ENCODE results near the gene HESX1.

HESX1 gene

DNA sequence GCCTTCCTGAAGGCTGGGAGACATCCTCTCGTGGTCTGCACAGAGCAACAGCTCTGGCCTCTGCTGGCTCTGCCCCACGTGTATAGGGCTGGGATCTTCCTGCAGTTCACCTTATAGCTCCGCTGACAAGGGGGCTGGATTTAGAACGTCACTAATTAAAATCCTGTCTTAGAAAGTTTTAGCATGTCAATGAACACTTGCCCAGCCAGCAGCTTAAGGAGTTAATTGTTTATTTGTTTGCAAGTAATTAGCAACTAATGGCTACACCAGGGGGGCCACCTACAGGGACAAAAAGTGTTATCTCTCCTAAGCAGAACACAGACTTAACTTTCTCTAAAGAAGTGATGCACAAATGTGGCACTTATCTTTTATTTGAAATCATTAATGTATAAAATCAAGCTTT lies at the start of gene HESX1:
TSS of gene HESX1 (minus strand) at position 84 of the 403 bp plus-strand sequence. CDS start at position 24, 60 bp downstream.
- Histone ChIP-seq H3F3A (ENCODE audit: control insufficient read depth, insufficient read depth) (no peaks in the 10 kb centered on the region), H3K9me3 (ENCODE audit: control insufficient read depth, insufficient read depth, low read length) (no peaks in the 10 kb centered on the region), H3K27ac (ENCODE audit: low read depth, low read length) (no peak within 1 kb of the TSS), H3K27me3 (ENCODE audit: control insufficient read depth, low read length) (no peaks in the 10 kb centered on the region), H4K20me1 (ENCODE audit: control insufficient read depth, insufficient read depth, low read depth, low read length) (no peaks in the 10 kb centered on the region), H3K79me2 (ENCODE audit: control insufficient read depth, low read length) (no peaks in the 10 kb centered on the region), H3K36me3 (ENCODE audit: control insufficient read depth, low read length) (no peaks in the 10 kb centered on the region), H3K4me3 (ENCODE audit: low read length) (no peak within 1 kb of the TSS), H3K9me2 (replicated peaks; ENCODE audit: control insufficient read depth, low read length) (no peaks in the 10 kb centered on the region), H3K4me1 (ENCODE audit: control insufficient read depth, low read length) (no peaks in the 10 kb centered on the region), H3K4me2 (ENCODE audit: low read length) (no peak within 1 kb of the TSS)
- no peak for TF ChIP-seq EZH2phosphoT487 (IDR thresholded peaks at IDR 0.05; ENCODE audit: borderline replicate concordance, low read length)
- TF ChIP-seq, protein P1, sequence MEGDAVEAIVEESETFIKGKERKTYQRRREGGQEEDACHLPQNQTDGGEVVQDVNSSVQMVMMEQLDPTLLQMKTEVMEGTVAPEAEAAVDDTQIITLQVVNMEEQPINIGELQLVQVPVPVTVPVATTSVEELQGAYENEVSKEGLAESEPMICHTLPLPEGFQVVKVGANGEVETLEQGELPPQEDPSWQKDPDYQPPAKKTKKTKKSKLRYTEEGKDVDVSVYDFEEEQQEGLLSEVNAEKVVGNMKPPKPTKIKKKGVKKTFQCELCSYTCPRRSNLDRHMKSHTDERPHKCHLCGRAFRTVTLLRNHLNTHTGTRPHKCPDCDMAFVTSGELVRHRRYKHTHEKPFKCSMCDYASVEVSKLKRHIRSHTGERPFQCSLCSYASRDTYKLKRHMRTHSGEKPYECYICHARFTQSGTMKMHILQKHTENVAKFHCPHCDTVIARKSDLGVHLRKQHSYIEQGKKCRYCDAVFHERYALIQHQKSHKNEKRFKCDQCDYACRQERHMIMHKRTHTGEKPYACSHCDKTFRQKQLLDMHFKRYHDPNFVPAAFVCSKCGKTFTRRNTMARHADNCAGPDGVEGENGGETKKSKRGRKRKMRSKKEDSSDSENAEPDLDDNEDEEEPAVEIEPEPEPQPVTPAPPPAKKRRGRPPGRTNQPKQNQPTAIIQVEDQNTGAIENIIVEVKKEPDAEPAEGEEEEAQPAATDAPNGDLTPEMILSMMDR (IDR thresholded peaks at IDR 0.05; ENCODE audit: low read depth, low read length, poor library complexity, severe bottlenecking), result no peak

DNA sequence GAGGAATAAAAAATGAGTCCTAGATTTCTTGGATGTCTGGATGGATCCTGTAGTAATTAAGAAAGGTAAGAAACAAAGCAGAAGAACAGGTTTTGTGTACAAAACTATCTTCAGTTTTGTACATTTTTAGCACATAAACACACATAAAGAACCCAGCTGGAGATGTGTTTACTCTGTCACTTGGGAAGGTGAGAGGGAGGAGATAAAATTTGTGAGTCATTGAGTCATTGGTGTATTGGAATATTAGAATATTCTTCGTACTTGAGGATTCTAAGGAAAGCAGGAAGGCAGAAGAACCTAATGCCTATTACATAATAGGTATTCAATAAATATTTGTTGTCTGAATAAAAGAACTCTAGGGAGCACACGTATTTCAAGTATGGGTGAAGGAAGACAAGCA lies 45.2 kb upstream of the HESX1 start:
- Histone ChIP-seq H3K27ac (ENCODE audit: low read depth, low read length) (no peak overlapping the region), H3K36me3 (ENCODE audit: control insufficient read depth, low read length) (peaks cover 81% of the 10 kb centered on the region), H3K27me3 (ENCODE audit: control insufficient read depth, low read length) (no peaks in the 10 kb centered on the region), H4K20me1 (ENCODE audit: control insufficient read depth, insufficient read depth, low read depth, low read length) (no peaks in the 10 kb centered on the region), H3K9me2 (replicated peaks; ENCODE audit: control insufficient read depth, low read length) (no peaks in the 10 kb centered on the region), H3K9me3 (ENCODE audit: control insufficient read depth, insufficient read depth, low read length) (no peaks in the 10 kb centered on the region), H3K4me3 (ENCODE audit: low read length) (no peak overlapping the region), H3K79me2 (ENCODE audit: control insufficient read depth, low read length) (no peaks in the 10 kb centered on the region), H3F3A (ENCODE audit: control insufficient read depth, insufficient read depth) (no peaks in the 10 kb centered on the region), H3K4me2 (ENCODE audit: low read length) (no peak overlapping the region), H3K4me1 (ENCODE audit: control insufficient read depth, low read length) (peaks cover 5% of the 10 kb centered on the region)
- TF ChIP-seq EZH2phosphoT487 (IDR thresholded peaks at IDR 0.05; ENCODE audit: borderline replicate concordance, low read length), result no peak
- TF ChIP-seq, protein P1 (IDR thresholded peaks at IDR 0.05; ENCODE audit: low read depth, low read length, poor library complexity, severe bottlenecking), result no peak

DNA sequence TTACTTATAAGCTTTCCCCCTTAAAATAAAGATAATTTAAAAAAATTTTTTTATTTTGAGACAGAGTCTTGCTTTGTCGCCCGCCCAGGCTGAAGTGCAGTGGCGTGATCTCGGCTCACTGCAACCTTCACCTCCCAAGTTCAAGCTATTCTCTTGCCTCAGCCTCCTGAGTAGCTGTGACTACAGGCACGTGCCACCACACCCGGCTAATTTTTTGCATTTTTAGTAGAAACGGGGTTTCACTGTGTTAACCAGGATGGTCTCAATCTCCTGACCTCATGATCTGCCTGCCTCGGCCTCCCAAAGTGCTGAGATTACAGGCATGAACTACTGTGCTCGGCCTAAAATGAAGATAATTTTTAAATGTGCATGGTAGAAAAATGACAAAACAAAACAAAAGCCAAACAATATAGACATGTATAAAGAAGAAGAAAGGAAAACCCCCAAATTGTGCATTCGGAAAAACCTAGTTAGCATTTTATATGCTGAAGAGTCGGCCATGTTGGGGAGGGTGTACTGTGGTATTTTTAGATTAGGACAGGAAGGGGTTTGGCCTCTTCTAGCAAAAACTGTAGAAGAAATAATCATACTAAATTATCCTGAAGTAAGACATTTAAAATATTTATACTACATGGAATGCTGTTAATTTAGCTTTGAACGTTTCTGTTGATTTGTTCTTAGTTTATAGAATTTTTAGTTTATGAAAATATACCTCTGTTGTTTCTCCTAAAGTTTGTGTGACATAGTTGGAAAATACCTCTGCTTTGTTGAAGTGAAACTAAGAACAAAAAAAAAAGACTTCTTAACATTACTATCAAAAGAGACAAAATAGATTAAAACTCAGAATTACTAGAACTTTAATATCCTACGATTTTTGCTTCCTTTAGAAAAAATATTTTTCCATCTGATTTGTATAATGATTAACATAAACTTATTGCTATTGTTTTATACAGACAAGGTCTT lies 35.1 kb upstream of the HESX1 start:
- no peaks in the 10 kb centered on the region for H3K9me2 ChIP-seq (replicated peaks; ENCODE audit: control insufficient read depth, low read length)

DNA sequence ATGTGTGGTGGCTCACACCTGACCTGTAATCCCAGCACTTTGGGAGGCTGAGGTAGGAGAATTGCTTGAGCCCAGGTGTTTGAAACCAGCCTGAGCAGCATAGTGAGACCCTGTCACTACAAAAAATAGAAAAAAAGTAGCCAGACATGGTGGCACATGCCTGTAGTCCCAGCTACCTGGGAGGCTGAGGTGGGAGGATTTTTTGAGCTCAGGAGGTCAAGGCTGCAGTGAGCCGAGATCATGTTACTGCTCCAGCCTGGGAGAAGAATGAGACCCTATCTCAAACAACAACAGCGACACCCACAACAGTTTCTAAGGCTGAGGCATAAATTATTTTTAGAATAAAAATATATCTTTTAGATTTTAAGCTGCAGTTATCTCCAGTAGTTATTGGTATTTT lies 34.0 kb upstream of the HESX1 start:
- Histone ChIP-seq H3K27ac (ENCODE audit: low read depth, low read length) (no peak overlapping the region), H3K9me2 (replicated peaks; ENCODE audit: control insufficient read depth, low read length) (no peaks in the 10 kb centered on the region), H3K36me3 (ENCODE audit: control insufficient read depth, low read length) (peaks cover 34% of the 10 kb centered on the region), H4K20me1 (ENCODE audit: control insufficient read depth, insufficient read depth, low read depth, low read length) (no peaks in the 10 kb centered on the region), H3K27me3 (ENCODE audit: control insufficient read depth, low read length) (no peaks in the 10 kb centered on the region), H3F3A (ENCODE audit: control insufficient read depth, insufficient read depth) (peaks cover 10% of the 10 kb centered on the region; the same call in 1 of the 2 replicates), H3K4me2 (ENCODE audit: low read length) (no peak overlapping the region), H3K4me3 (ENCODE audit: low read length) (no peak overlapping the region), H3K79me2 (ENCODE audit: control insufficient read depth, low read length) (peaks cover 81% of the 10 kb centered on the region), H3K4me1 (ENCODE audit: control insufficient read depth, low read length) (peaks cover 40% of the 10 kb centered on the region), H3K9me3 (ENCODE audit: control insufficient read depth, insufficient read depth, low read length) (no peaks in the 10 kb centered on the region)
- TF ChIP-seq, protein P1 (IDR thresholded peaks at IDR 0.05; ENCODE audit: low read depth, low read length, poor library complexity, severe bottlenecking), result no peak
- TF ChIP-seq EZH2phosphoT487 (IDR thresholded peaks at IDR 0.05; ENCODE audit: borderline replicate concordance, low read length), result no peak

More for the DNA sequence above, 35.1 kb upstream of the HESX1 start:
- Histone ChIP-seq H3K27ac (ENCODE audit: low read depth, low read length) (peak overlapping the region; percentile 55), H4K20me1 (ENCODE audit: control insufficient read depth, insufficient read depth, low read depth, low read length) (no peaks in the 10 kb centered on the region), H3K4me1 (ENCODE audit: control insufficient read depth, low read length) (peaks cover 31% of the 10 kb centered on the region), H3K4me3 (ENCODE audit: low read length) (peak overlapping the region; percentile 38), H3K27me3 (ENCODE audit: control insufficient read depth, low read length) (no peaks in the 10 kb centered on the region), H3F3A (ENCODE audit: control insufficient read depth, insufficient read depth) (peaks cover 10% of the 10 kb centered on the region; the same call in 1 of the 2 replicates), H3K4me2 (ENCODE audit: low read length) (peak overlapping the region; percentile 49), H3K36me3 (ENCODE audit: control insufficient read depth, low read length) (peaks cover 45% of the 10 kb centered on the region), H3K79me2 (ENCODE audit: control insufficient read depth, low read length) (peaks cover 70% of the 10 kb centered on the region), H3K9me3 (ENCODE audit: control insufficient read depth, insufficient read depth, low read length) (no peaks in the 10 kb centered on the region)
- TF ChIP-seq EZH2phosphoT487 (IDR thresholded peaks at IDR 0.05; ENCODE audit: borderline replicate concordance, low read length), result no peak
